A549 (cell line): ENCODE measurements around the gene RPL22. TPM values are rescaled to one million over a fixed set of nuclear protein-coding genes. Genes with fewer than 3 reads are reported as not detected.

Source experiments
- ATAC-seq, 2 experiments: fragments of 200-7000 bp in 1 of 2; fragments of >200 bp in 1 of 2; cut with Nextera tagmentation in 1 of 2; cut with Tn5 transposase in 1 of 2; 3 replicates each; pipeline versions ENCODE4 v1.8.0 to v1.9.1; 2018 to 2020; ENCODE audit warnings: mild to moderate bottlenecking in 1 of 2, moderate library complexity in 1 of 2
- CTCF ChIA-PET: fragments of 300-600 bp; sonication (Branson Sonifier 250); formaldehyde crosslinking; extraction: SDS; loops from one replicate; lab custom pipeline; 2021; ENCODE audit warnings: antibody characterized with exemption, inconsistent platforms; lab: Yijun Ruan, JAX
- POLR2A ChIA-PET: fragments of 350-600 bp; formaldehyde crosslinking; extraction: SDS; loops from one replicate; lab custom pipeline; 2021; ENCODE audit warnings: antibody characterized with exemption, inconsistent platforms; lab: Yijun Ruan, JAX
- DNase-seq, 2 experiments: peaks; one replicate each; pipeline versions ENCODE4 v3.0.0 to v3.0.0-alpha.2; 2011 to 2016; ENCODE audit warnings: low read depth in 1 of 2, low spot score in 1 of 2
- FAIRE-seq: peaks from 2 replicates; lab custom pipeline; 2011; peaks lifted over from hg19 to GRCh38; lab: Jason Lieb, UNC
- H3K27ac ChIP-seq, 2 experiments: fragments of >200 bp; sonication (Bioruptor Twin); formaldehyde crosslinking; 3 replicates each; pipeline ENCODE4 v1.5.1; 2016 to 2017
- H3K4me1 ChIP-seq: fragments of >200 bp; sonication (Bioruptor Twin); formaldehyde crosslinking; 3 replicates; pipeline ENCODE4 v1.6.1; 2016
- H3K4me2 ChIP-seq: fragments of >200 bp; sonication (Bioruptor Twin); formaldehyde crosslinking; 3 replicates; pipeline ENCODE4 v1.6.1; 2016
- H3K4me3 ChIP-seq: fragments of >200 bp; sonication (Bioruptor Twin); formaldehyde crosslinking; 3 replicates; pipeline ENCODE4 v1.5.1; 2016
- H3K9me3 ChIP-seq: fragments of >200 bp; sonication (Bioruptor Twin); formaldehyde crosslinking; 3 replicates; pipeline ENCODE4 v1.6.1; 2016
- ATOH8 ChIP-seq: fragments of 250-450 bp; sonication (Bioruptor Pico); IDR thresholded peaks from 2 replicates; pipeline ENCODE4 v1.5.0; 2020; ENCODE audit warnings: low read depth, mild to moderate bottlenecking, moderate library complexity
- BHLHE40 ChIP-seq: IDR thresholded peaks from 2 replicates; pipeline ENCODE4 v1.6.1; 2012; ENCODE audit warnings: low read depth, low read length, inconsistent platforms
- CBX2 ChIP-seq: fragments of 200-600 bp; sonication (generic); IDR thresholded peaks from 2 replicates; pipeline ENCODE4 v1.6.1; 2016; ENCODE audit warnings: low read depth, mild to moderate bottlenecking, borderline replicate concordance
- EP300 ChIP-seq, 2 experiments: fragments of >200 bp; sonication (Bioruptor Twin); formaldehyde crosslinking; IDR thresholded peaks; 2 replicates in 1 of 2; 3 replicates in 1 of 2; pipeline ENCODE4 v1.6.1; 2016 to 2017
- FOSB ChIP-seq: fragments of 250-450 bp; sonication (Bioruptor Pico); IDR thresholded peaks from 2 replicates; pipeline ENCODE4 v1.5.0; 2020; ENCODE audit warnings: mild to moderate bottlenecking, moderate library complexity
- FOXS1 ChIP-seq: fragments of 250-450 bp; sonication (Bioruptor Pico); IDR thresholded peaks from 2 replicates; pipeline ENCODE4 v1.5.0; 2020; ENCODE audit warnings: mild to moderate bottlenecking, moderate library complexity
- HES2 ChIP-seq: fragments of >200 bp; sonication (Bioruptor Twin); formaldehyde crosslinking; IDR thresholded peaks from 2 replicates; pipeline ENCODE4 v1.6.1; 2016
- HOXB13 ChIP-seq: fragments of 250-450 bp; sonication (Bioruptor Pico); IDR thresholded peaks from 2 replicates; pipeline ENCODE4 v1.5.0; 2020; ENCODE audit warnings: low read depth, mild to moderate bottlenecking, moderate library complexity
- HOXB5 ChIP-seq: fragments of 250-450 bp; sonication (Bioruptor Pico); IDR thresholded peaks from 2 replicates; pipeline ENCODE4 v1.5.0; 2020; ENCODE audit warnings: mild to moderate bottlenecking, moderate library complexity
- JUNB ChIP-seq: fragments of >200 bp; sonication (Bioruptor Twin); formaldehyde crosslinking; IDR thresholded peaks from 2 replicates; pipeline ENCODE4 v1.6.1; 2016
- KDM1A ChIP-seq: fragments of 200-600 bp; sonication (generic); IDR thresholded peaks from 2 replicates; pipeline ENCODE4 v1.6.1; 2016; ENCODE audit warnings: low read depth, mild to moderate bottlenecking
- MAZ ChIP-seq: fragments of 150-350 bp; IDR thresholded peaks from 2 replicates; pipeline ENCODE4 v1.6.1; 2014; ENCODE audit warnings: antibody characterized with exemption, low read depth, low read length, borderline replicate concordance
- NPAS2 ChIP-seq: fragments of 250-450 bp; sonication (Bioruptor Pico); IDR thresholded peaks from 2 replicates; pipeline ENCODE4 v1.8.0; 2022; ENCODE audit warnings: mild to moderate bottlenecking, moderate library complexity, borderline replicate concordance
- POLR2AphosphoS2 ChIP-seq: conservative IDR thresholded peaks from 2 replicates; pipeline ENCODE4 v1.6.1; 2012; ENCODE audit warnings: low read length, improper control_type of control experiment, inconsistent platforms
- RCOR1 ChIP-seq: fragments of 150-350 bp; IDR thresholded peaks from 2 replicates; pipeline ENCODE4 v1.6.1; 2014; ENCODE audit warnings: antibody characterized with exemption, low read length, low read depth
- ZNF302 ChIP-seq: fragments of 250-450 bp; sonication (Bioruptor Pico); IDR thresholded peaks from 2 replicates; pipeline ENCODE4 v1.9.0; 2021; ENCODE audit warnings: inconsistent platforms, mild to moderate bottlenecking, moderate library complexity
- WGBS: methylation state at CpG from one replicate; pipeline ENCODE4 v1.1.6; 2017; ENCODE audit errors: missing lambda C conversion rate; 5-methylcytosine and 5-hydroxymethylcytosine counted together
- polyA plus RNA-seq, 4 experiments: library from polyadenylated mRNA; depleted of rRNA in 3 of 4; stranded (reverse); fragments of >200 nt; fragmentation: RNase III in 1 of 4; extraction: RNeasy Plus Mini Kit Qiagen cat#74134 plus additional on column Dnase treatment in 1 of 4; gene quantifications; 2 replicates in 3 of 4; 3 replicates in 1 of 4; pipeline ENCODE4 v1.2.3, GENCODE V29; 2011 to 2017

The RPL22 gene
- polyA plus RNA-seq, 2 of the 4 experiments (the other 2 are of a cell fraction): 373 to 377 TPM

- TF ChIP-seq CBX2 (no peak), HOXB5 (no peak), HOXB13 (CRISPR knock-in tag) (no peak)
- TF ChIP-seq, all 56 proteins: peak for 0
Measured at GRCh38 chr1:6185151-6185550, 14.2 kb downstream of the RPL22 start (continued).

- CTCF ChIA-PET: interaction anchor here (1.0 to 1.6 kb wide), 3 partner anchors 14 to 61 kb away, joined by 3 to 4 read pairs (median 3); no protein-coding TSS in a partner anchor
- FAIRE-seq (no peak), ATAC-seq (peak in 1 of 2 experiments; percentile 9; a peak in 3 of 6 replicates), DNase-seq (no peak)
- no peak overlapping the region for H3K27ac ChIP-seq
- no peak overlapping the region for H3K4me3 ChIP-seq
- POLR2A ChIA-PET: interaction anchor here (0.5 kb wide), 1 partner anchor 306 kb away, joined by 4 read pairs; no protein-coding TSS in a partner anchor
- no peak overlapping the region for H3K4me2 ChIP-seq
- peaks cover 9% of the 10 kb centered on the region for H3K4me1 ChIP-seq
- 79% methylated on average over 13 of the region's 13 CpGs for WGBS
- no peaks in the 10 kb centered on the region for H3K9me3 ChIP-seq
- TF ChIP-seq ZNF302 (CRISPR knock-in tag): no peak
- TF ChIP-seq MAZ: no peak
- peak; percentile 50; the same call in 1 of the 2 replicates for TF ChIP-seq POLR2AphosphoS2
- TF ChIP-seq KDM1A: no peak
Measured at GRCh38 chr1:6184083-6184783, 15.2 kb downstream of the RPL22 start.

- no peaks in the 10 kb centered on the region for H3K9me3 ChIP-seq
- DNase-seq (peak in 1 of 2 experiments; percentile 52), ATAC-seq (peak; percentile 59 to 76; a peak in 5 of 6 replicates), FAIRE-seq (no peak)
- ChIA-PET POLR2A (no interaction called here), CTCF (interaction anchor here (1.0 to 1.6 kb wide), 4 partner anchors 14 to 62 kb away, joined by 3 to 6 read pairs (median 5); partner anchors contain the start of gene RNF207)
- 44% methylated on average over 6 of the region's 6 CpGs for WGBS
- 0 out of 3 replicates have a peak overlapping the region, but pooled peaks have one; percentile 25 for H3K4me2 ChIP-seq
- H3K4me1 ChIP-seq: peaks cover 15% of the 10 kb centered on the region
- no peak overlapping the region for H3K27ac ChIP-seq
- TF ChIP-seq JUNB (no peak), FOXS1 (CRISPR knock-in tag) (no peak), EP300 (IDR thresholded peaks at IDR 0.05) (no peak), RCOR1 (no peak)
- no peak overlapping the region for H3K4me3 ChIP-seq
Measured at GRCh38 chr1:6183520-6183989, 15.8 kb downstream of the RPL22 start.

GRCh38 chr1:6181347-6181770, 18.0 kb downstream of the RPL22 start:
- WGBS: 43% methylated on average over 10 of the region's 10 CpGs
- H3K9me3 ChIP-seq: no peaks in the 10 kb centered on the region
- H3K4me1 ChIP-seq: peaks cover 15% of the 10 kb centered on the region
- no peak overlapping the region for H3K27ac ChIP-seq
- FAIRE-seq: no peak
- ChIA-PET CTCF (interaction anchor here (0.8 to 1.2 kb wide), 2 partner anchors 10 to 239 kb away, joined by 3 read pairs; partner anchors contain the start of gene HES2), POLR2A (no interaction called here)
- no peak overlapping the region for H3K4me2 ChIP-seq
- TF ChIP-seq BHLHE40 (no peak), HOXB13 (CRISPR knock-in tag) (no peak), ATOH8 (CRISPR knock-in tag) (no peak), RCOR1 (no peak), HES2 (no peak), NPAS2 (CRISPR knock-in tag) (no peak), FOSB (CRISPR knock-in tag) (no peak)
- H3K4me3 ChIP-seq: no peak overlapping the region
- peak in 1 of 2 experiments; percentile 30; a peak in 2 of 6 replicates for ATAC-seq
- DNase-seq: no peak
